GM12878 (cell line): ENCODE measurements around the gene USP34. TPM values are rescaled to one million over a fixed set of nuclear protein-coding genes. Genes with fewer than 3 reads are reported as not detected.

Source experiments
- CBFB ChIP-seq: IDR thresholded peaks from 2 replicates; pipeline ENCODE4 v1.6.1; 2016; ENCODE audit warnings: antibody characterized with exemption, low read depth
- CHD2 ChIP-seq: IDR thresholded peaks from 2 replicates; pipeline ENCODE4 v1.6.1; 2011; ENCODE audit warnings: low read depth, low read length, improper control_type of control experiment, borderline replicate concordance
- E4F1 ChIP-seq: fragments of 450-650 bp; IDR thresholded peaks from 2 replicates; pipeline ENCODE4 v1.6.1; 2018; ENCODE audit warnings: borderline replicate concordance, mild to moderate bottlenecking; ENCODE audit not compliant: partially characterized antibody
- FOXK2 ChIP-seq: fragments of 450-650 bp; IDR thresholded peaks from 2 replicates; pipeline ENCODE4 v1.6.1; 2017; ENCODE audit warnings: mild to moderate bottlenecking, moderate library complexity
- IKZF1 ChIP-seq: fragments of 450-650 bp; conservative IDR thresholded peaks from 2 replicates; pipeline ENCODE4 v1.6.1; 2017; ENCODE audit warnings: antibody characterized with exemption, mild to moderate bottlenecking
- KDM1A ChIP-seq: fragments of 200-600 bp; sonication (generic); IDR thresholded peaks from 2 replicates; pipeline ENCODE4 v1.6.1; 2016; ENCODE audit warnings: borderline replicate concordance
- RBBP5 ChIP-seq: fragments of 200-600 bp; sonication (generic); conservative IDR thresholded peaks from 2 replicates; pipeline ENCODE4 v1.6.1; 2016
- ZNF592 ChIP-seq: fragments of 450-650 bp; IDR thresholded peaks from 2 replicates; pipeline ENCODE4 v1.6.1; 2017; ENCODE audit warnings: mild to moderate bottlenecking, moderate library complexity
- ZNF622 ChIP-seq: fragments of 450-650 bp; IDR thresholded peaks from 2 replicates; pipeline ENCODE4 v1.6.1; 2017; ENCODE audit warnings: mild to moderate bottlenecking, inconsistent platforms
- polyA plus RNA-seq, 11 experiments: library from polyadenylated mRNA; depleted of rRNA in 4 of 11; unstranded in 6 of 11; stranded (reverse) in 5 of 11; fragments of >200 nt; fragmentation: Nextera tagmentation in 4 of 11; fragmentation: Illumina TruSeq in 1 of 11; extraction: Ambion mirVana in 4 of 11; extraction: Trizol in 1 of 11; gene quantifications; 1 replicate in 1 of 11; 2 replicates in 10 of 11; pipeline versions ENCODE4 v1.2.1 to v1.2.3, GENCODE V29; 2011 to 2016; ENCODE audit warnings: inconsistent platforms in 2 of 11, missing spikeins in 2 of 11, low read depth in 1 of 11
- total RNA-seq, 4 experiments: library from RNA; depleted of rRNA in 3 of 4; stranded (reverse); fragments of >200 nt in 3 of 4; fragmentation: Illumina TruSeq in 1 of 4; extraction: Trizol in 1 of 4; gene quantifications; 2 replicates each; pipeline versions ENCODE4 v1.2.1 to v1.2.3, GENCODE V29; 2013 to 2021

Gene USP34
- total and polyA plus RNA-seq, 10 of the 15 experiments (the other 5 are each of a cell fraction or from before 2014, with no cell fraction given) = 26.2 to 106 (median 62.1) TPM

- TF ChIP-seq ZNF592 (no peak), ZNF622 (no peak), RBBP5 (no peak), CBFB (no peak), IKZF1 (peak; percentile 94), FOXK2 (peak; percentile 41), E4F1 (peak; percentile 22), CHD2 (no peak), KDM1A (no peak)
Observed at GRCh38 chr2:61144697-61145268, 326.1 kb downstream of the USP34 start (continued).
